ENCODE measurements around the gene APPL1. TPM values are rescaled to one million over a fixed set of nuclear protein-coding genes. Genes with fewer than 3 reads are reported as not detected.

The APPL1 gene
- total RNA-seq, 2 donors from 2014 or later: 25.7 to 38.8 TPM

Other genes with a start within 250 kb of the APPL1 start
- not detected for gene SPATA12, start 167.1 kb upstream of the APPL1 start, total RNA-seq
- 1 to 10 TPM in 1 of 2 donors, under 1 TPM in 1; 0.85 to 2.7 TPM for gene IL17RD, start 62.4 kb upstream of the APPL1 start, total RNA-seq
- under 1 TPM in 1 of 2 donors, not detected in 1; 0.43 TPM for gene HESX1, start 27.8 kb upstream of the APPL1 start, total RNA-seq
- gene ASB14, start 65.0 kb downstream of the APPL1 start, total RNA-seq: not detected